H9 (cell line): ENCODE measurements around the gene LNP1. TPM values are rescaled to one million over a fixed set of nuclear protein-coding genes. Genes with fewer than 3 reads are reported as not detected.

Experiments used
- DNase-seq: peaks from one replicate; pipeline ENCODE4 v3.0.0-alpha.2; 2017
- H2AFZ ChIP-seq: one replicate; pipeline ENCODE4 v1.6.1; 2013; ENCODE audit warnings: mild to moderate bottlenecking, low read length, control low read depth, moderate library complexity
- H2AK5ac ChIP-seq: 2 replicates; pipeline ENCODE4 v1.6.1; 2013; ENCODE audit warnings: low read length, control low read depth, mixed read lengths; ENCODE audit not compliant: insufficient read length
- H2BK120ac ChIP-seq: one replicate; pipeline ENCODE4 v1.6.1; 2013; ENCODE audit warnings: low read depth, mild to moderate bottlenecking, low read length, control low read depth, inconsistent platforms; ENCODE audit not compliant: poor library complexity, severe bottlenecking
- H2BK12ac ChIP-seq: 2 replicates; pipeline ENCODE4 v1.6.1; 2013; ENCODE audit warnings: low read length, control low read depth, mixed read lengths, low read depth; ENCODE audit not compliant: insufficient read length
- H2BK15ac ChIP-seq: 2 replicates; pipeline ENCODE4 v1.6.1; 2013; ENCODE audit warnings: low read depth, low read length, control low read depth
- H2BK20ac ChIP-seq: one replicate; pipeline ENCODE4 v1.6.1; 2013; ENCODE audit warnings: low read depth, mild to moderate bottlenecking, low read length, control low read depth, inconsistent platforms; ENCODE audit not compliant: poor library complexity, severe bottlenecking
- H2BK5ac ChIP-seq: 2 replicates; pipeline ENCODE4 v1.6.1; 2013; ENCODE audit warnings: low read length, control low read depth, mixed read lengths; ENCODE audit not compliant: insufficient read length
- H3K14ac ChIP-seq: 2 replicates; pipeline ENCODE4 v1.6.1; 2013; ENCODE audit warnings: low read length, control low read depth; ENCODE audit not compliant: insufficient read depth
- H3K18ac ChIP-seq: 2 replicates; pipeline ENCODE4 v1.6.1; 2013; ENCODE audit warnings: low read depth, mild to moderate bottlenecking, mixed read lengths, low read length, control low read depth; ENCODE audit not compliant: insufficient read length
- H3K23ac ChIP-seq: 2 replicates; pipeline ENCODE4 v1.6.1; 2013; ENCODE audit warnings: low read length, control low read depth, mixed read lengths, low read depth; ENCODE audit not compliant: insufficient read length
- H3K23me2 ChIP-seq: 2 replicates; pipeline ENCODE4 v1.6.1; 2013; ENCODE audit warnings: low read depth, mild to moderate bottlenecking, mixed read lengths, low read length, control low read depth; ENCODE audit not compliant: insufficient read length, poor library complexity, severe bottlenecking
- H3K27ac ChIP-seq: 2 replicates; pipeline ENCODE4 v1.5.1; 2013; ENCODE audit warnings: low read length, control low read depth, mixed read lengths, low read depth; ENCODE audit not compliant: insufficient read length
- H3K27me3 ChIP-seq: 2 replicates; pipeline ENCODE4 v1.6.1; 2013; ENCODE audit warnings: low read length, control low read depth, inconsistent platforms; ENCODE audit not compliant: insufficient read depth
- H3K4ac ChIP-seq: 2 replicates; pipeline ENCODE4 v1.6.1; 2013; ENCODE audit warnings: low read depth, mild to moderate bottlenecking, control low read depth, inconsistent platforms, low read length, moderate library complexity
- H3K4me1 ChIP-seq: 2 replicates; pipeline ENCODE4 v1.6.1; 2013; ENCODE audit warnings: low read length, control low read depth, inconsistent platforms; ENCODE audit not compliant: insufficient read depth
- H3K4me2 ChIP-seq: 2 replicates; pipeline ENCODE4 v1.6.1; 2013; ENCODE audit warnings: low read length, control low read depth, mixed read lengths; ENCODE audit not compliant: insufficient read length, insufficient read depth
- H3K56ac ChIP-seq: 2 replicates; pipeline ENCODE4 v1.6.1; 2013; ENCODE audit warnings: low read depth, mild to moderate bottlenecking, mixed read lengths, low read length, control low read depth; ENCODE audit not compliant: insufficient read length
- H3K79me1 ChIP-seq: 2 replicates; pipeline ENCODE4 v1.6.1; 2013; ENCODE audit warnings: low read depth, mild to moderate bottlenecking, moderate library complexity, low read length, control low read depth, inconsistent platforms; ENCODE audit not compliant: insufficient read depth, poor library complexity, severe bottlenecking
- H3K79me2 ChIP-seq: 2 replicates; pipeline ENCODE4 v1.6.1; 2013; ENCODE audit warnings: low read length, control low read depth, inconsistent platforms; ENCODE audit not compliant: insufficient read depth
- H3K9ac ChIP-seq: 2 replicates; pipeline ENCODE4 v1.6.1; 2013; ENCODE audit warnings: low read length, control low read depth, mixed read lengths; ENCODE audit not compliant: insufficient read length; ENCODE audit errors: extremely low read depth
- H3K9me3 ChIP-seq: one replicate; pipeline ENCODE4 v1.6.1; 2013; ENCODE audit warnings: low read depth, low read length, inconsistent platforms; ENCODE audit not compliant: control insufficient read depth
- H3T11ph ChIP-seq: one replicate; pipeline ENCODE4 v1.6.1; 2013; ENCODE audit warnings: mild to moderate bottlenecking, low read length, control low read depth, inconsistent platforms
- H4K20me1 ChIP-seq: one replicate; pipeline ENCODE4 v1.6.1; 2013; ENCODE audit not compliant: control insufficient read depth, insufficient read length, insufficient read depth
- H4K5ac ChIP-seq: 2 replicates; pipeline ENCODE4 v1.6.1; 2013; ENCODE audit warnings: low read depth, mild to moderate bottlenecking, mixed read lengths, low read length, control low read depth; ENCODE audit not compliant: insufficient read length
- H4K8ac ChIP-seq: replicated peaks from 2 replicates; pipeline ENCODE4 v1.6.1; 2013; ENCODE audit warnings: low read length, control low read depth, mixed read lengths, low read depth; ENCODE audit not compliant: insufficient read length
- H4K91ac ChIP-seq: 2 replicates; pipeline ENCODE4 v1.6.1; 2013; ENCODE audit warnings: low read depth, mild to moderate bottlenecking, moderate library complexity, mixed read lengths, low read length, control low read depth; ENCODE audit not compliant: insufficient read length
- H3K27ac Mint-ChIP-seq, 3 experiments: 2 replicates in 2 of 3; 3 replicates in 1 of 3; pipeline ENCODE4 v1.8.0; 2020 to 2021; ENCODE audit warnings: mixed read lengths in 3 of 3, mild to moderate bottlenecking in 1 of 3, moderate library complexity in 1 of 3
- H3K27me3 Mint-ChIP-seq: 2 replicates; pipeline ENCODE4 v1.8.0; 2021; ENCODE audit warnings: low read depth, mild to moderate bottlenecking, moderate library complexity, mixed read lengths
- H3K36me3 Mint-ChIP-seq, 3 experiments: 2 replicates in 2 of 3; 3 replicates in 1 of 3; pipeline ENCODE4 v1.8.0; 2020 to 2021; ENCODE audit warnings: low read depth in 3 of 3, mixed read lengths in 3 of 3; ENCODE audit not compliant: insufficient read depth in 1 of 3
- H3K4me1 Mint-ChIP-seq, 2 experiments: 2 replicates each; pipeline ENCODE4 v1.8.0; 2020; ENCODE audit warnings: mixed read lengths in 2 of 2
- H3K4me3 Mint-ChIP-seq, 2 experiments: 2 replicates in 1 of 2; 3 replicates in 1 of 2; pipeline ENCODE4 v1.8.0; 2020 to 2021; ENCODE audit warnings: mild to moderate bottlenecking in 2 of 2, mixed read lengths in 2 of 2, moderate library complexity in 1 of 2
- H3K9me3 Mint-ChIP-seq, 2 experiments: 2 replicates in 1 of 2; 3 replicates in 1 of 2; pipeline ENCODE4 v1.8.0; 2020; ENCODE audit warnings: mild to moderate bottlenecking in 2 of 2, mixed read lengths in 2 of 2, moderate library complexity in 1 of 2
- WGBS: extraction: QIAGEN DNeasy Blood & Tissue Kit; methylation state at CpG from one replicate; pipeline ENCODE4 v1.1.7; 2013; ENCODE audit warnings: missing lambda C conversion rate, low lambda C conversion rate, mixed read lengths; ENCODE audit not compliant: insufficient read length; ENCODE audit errors: extremely low coverage; 5-methylcytosine and 5-hydroxymethylcytosine counted together
- total RNA-seq: library from RNA; stranded (reverse); gene quantifications from 2 replicates; pipeline ENCODE4 v1.2.1, GENCODE V29; 2021
- TF ChIP-seq, protein P1 (sequence below): fragments of 200-600 bp; sonication (generic); conservative IDR thresholded peaks from 3 replicates; pipeline ENCODE4 v1.8.0; 2021; ENCODE audit warnings: antibody characterized with exemption, mild to moderate bottlenecking

Gene LNP1
- total RNA-seq, 1 experiment from 2014 or later = 4.1 TPM

DNA sequence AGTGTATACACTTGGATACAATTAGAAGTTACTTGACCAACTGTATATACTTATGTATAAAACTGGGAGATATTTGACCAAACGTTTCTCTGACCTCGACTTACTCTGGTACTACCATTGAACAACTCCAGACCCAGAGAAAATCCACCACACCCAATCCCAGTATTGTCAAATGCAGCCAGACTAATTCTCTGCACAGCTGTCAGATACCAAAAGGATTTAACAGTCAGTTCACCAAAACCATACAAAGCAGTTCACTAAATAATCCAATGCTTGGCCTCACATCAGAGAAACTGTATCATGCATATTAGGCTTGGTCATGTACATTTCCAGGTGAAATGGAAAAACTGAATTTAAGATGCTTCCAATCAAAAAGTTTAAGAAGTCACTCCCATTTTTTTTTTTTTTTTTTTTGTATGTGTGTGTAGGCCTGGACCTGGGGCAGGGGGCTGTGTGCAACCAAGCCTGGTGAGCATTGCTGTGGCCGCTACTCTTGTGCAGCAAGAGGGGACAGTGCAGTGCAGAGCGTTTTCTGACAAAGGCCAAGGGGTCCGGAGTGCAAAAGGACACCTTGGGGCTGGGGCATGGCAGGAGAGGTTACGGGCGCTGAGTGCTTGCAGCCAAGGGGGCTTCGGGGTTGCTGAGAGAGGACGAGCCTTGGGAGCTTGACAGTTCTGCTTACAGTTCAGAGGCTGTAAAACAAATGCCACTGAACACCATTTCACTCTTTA, 1.8 kb upstream of the LNP1 start:
- Histone ChIP-seq H2BK15ac (no peak overlapping the region), H3K27ac (no peak overlapping the region), H3K23me2 (peaks cover 6% of the 10 kb centered on the region), H2BK5ac (no peak overlapping the region), H4K5ac (no peak overlapping the region), H3K23ac (no peak overlapping the region), H3K14ac (no peak overlapping the region), H3K9me3 (no peaks in the 10 kb centered on the region), H2BK120ac (no peak overlapping the region), H4K20me1 (no peaks in the 10 kb centered on the region), H2BK20ac (no peak overlapping the region), H3K4me1 (0 out of 2 replicates have a peak, but pooled peaks cover 2% of the 10 kb centered on the region), H3K4me2 (peak overlapping the region; percentile 74), H2BK12ac (no peak overlapping the region), H3K9ac (no peak overlapping the region), H3K56ac (no peak overlapping the region), H4K8ac (no peak overlapping the region), H3K27me3 (no peaks in the 10 kb centered on the region), H3K4ac (no peak overlapping the region), H2AK5ac (no peak overlapping the region), H3K18ac (no peak overlapping the region), H2AFZ (no peak overlapping the region), H3T11ph (no peak overlapping the region), H3K79me2 (peaks cover 30% of the 10 kb centered on the region; the same call in 1 of the 2 replicates), H4K91ac (no peak overlapping the region), H3K79me1 (no peaks in the 10 kb centered on the region)
- TF ChIP-seq, protein P1, sequence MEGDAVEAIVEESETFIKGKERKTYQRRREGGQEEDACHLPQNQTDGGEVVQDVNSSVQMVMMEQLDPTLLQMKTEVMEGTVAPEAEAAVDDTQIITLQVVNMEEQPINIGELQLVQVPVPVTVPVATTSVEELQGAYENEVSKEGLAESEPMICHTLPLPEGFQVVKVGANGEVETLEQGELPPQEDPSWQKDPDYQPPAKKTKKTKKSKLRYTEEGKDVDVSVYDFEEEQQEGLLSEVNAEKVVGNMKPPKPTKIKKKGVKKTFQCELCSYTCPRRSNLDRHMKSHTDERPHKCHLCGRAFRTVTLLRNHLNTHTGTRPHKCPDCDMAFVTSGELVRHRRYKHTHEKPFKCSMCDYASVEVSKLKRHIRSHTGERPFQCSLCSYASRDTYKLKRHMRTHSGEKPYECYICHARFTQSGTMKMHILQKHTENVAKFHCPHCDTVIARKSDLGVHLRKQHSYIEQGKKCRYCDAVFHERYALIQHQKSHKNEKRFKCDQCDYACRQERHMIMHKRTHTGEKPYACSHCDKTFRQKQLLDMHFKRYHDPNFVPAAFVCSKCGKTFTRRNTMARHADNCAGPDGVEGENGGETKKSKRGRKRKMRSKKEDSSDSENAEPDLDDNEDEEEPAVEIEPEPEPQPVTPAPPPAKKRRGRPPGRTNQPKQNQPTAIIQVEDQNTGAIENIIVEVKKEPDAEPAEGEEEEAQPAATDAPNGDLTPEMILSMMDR = no peak
- Mint-ChIP-seq H3K36me3 (peaks cover 2 to 12% (median 7%) of the 10 kb centered on the region in 3 experiments; a peak in 5 of 7 replicates), H3K4me1 (peaks cover 26% of the 10 kb centered on the region in 2 experiments), H3K27ac (no peak overlapping the region), H3K4me3 (peak overlapping the region; percentile 83 to 91), H3K27me3 (peaks cover 4% of the 10 kb centered on the region), H3K9me3 (no peaks in the 10 kb centered on the region)
- no peak for DNase-seq
- no CpG with 5 or more reads among the region's 9 CpGs for whole genome bisulfite sequencing
